HFFc6 (cell line): Measurements from ENCODE around the gene SORBS2. TPM values are rescaled to one million over a fixed set of nuclear protein-coding genes. Genes with fewer than 3 reads are reported as not detected.
A peak's percentile ranks its signal among the peaks of the same experiment; 100 is the strongest.

Experiments
- DNase-seq: peaks from one replicate; pipeline ENCODE4 v3.0.0-alpha.2; 2018
- H3K27ac Mint-ChIP-seq: 2 replicates; pipeline ENCODE4 v1.8.0; 2020; ENCODE audit warnings: mild to moderate bottlenecking, mixed read lengths
- H3K27me3 Mint-ChIP-seq: 2 replicates; pipeline ENCODE4 v1.8.0; 2021; ENCODE audit warnings: mild to moderate bottlenecking, moderate library complexity, mixed read lengths; ENCODE audit not compliant: insufficient read depth
- H3K36me3 Mint-ChIP-seq: 2 replicates; pipeline ENCODE4 v1.8.0; 2021; ENCODE audit warnings: low read depth, mixed read lengths
- H3K4me1 Mint-ChIP-seq: 2 replicates; pipeline ENCODE4 v1.8.0; 2020; ENCODE audit warnings: low read depth, mixed read lengths
- H3K4me3 Mint-ChIP-seq: 2 replicates; pipeline ENCODE4 v1.8.0; 2020; ENCODE audit warnings: mild to moderate bottlenecking, moderate library complexity, mixed read lengths
- H3K9me3 Mint-ChIP-seq: 2 replicates; pipeline ENCODE4 v1.8.0; 2020; ENCODE audit warnings: mild to moderate bottlenecking, mixed read lengths
- total RNA-seq, 6 experiments: library from RNA; stranded (reverse); fragmentation: NEBNext Ultra II Directional; extraction: Animal tissue kit (Norgen Biotek cat#: 25700); gene quantifications; 2 replicates in 1 of 6; 3 replicates in 5 of 6; pipeline ENCODE4 v1.2.3, GENCODE V29; 2021
- TF ChIP-seq, protein P1 (sequence below): fragments of 200-600 bp; sonication (generic); IDR thresholded peaks from 2 replicates; pipeline ENCODE4 v1.5.0; 2021; ENCODE audit warnings: antibody characterized with exemption, mild to moderate bottlenecking

Gene SORBS2
- total RNA-seq, 6 experiments from 2014 or later = 0.48 to 3.6 (median 0.72) TPM

DNA sequence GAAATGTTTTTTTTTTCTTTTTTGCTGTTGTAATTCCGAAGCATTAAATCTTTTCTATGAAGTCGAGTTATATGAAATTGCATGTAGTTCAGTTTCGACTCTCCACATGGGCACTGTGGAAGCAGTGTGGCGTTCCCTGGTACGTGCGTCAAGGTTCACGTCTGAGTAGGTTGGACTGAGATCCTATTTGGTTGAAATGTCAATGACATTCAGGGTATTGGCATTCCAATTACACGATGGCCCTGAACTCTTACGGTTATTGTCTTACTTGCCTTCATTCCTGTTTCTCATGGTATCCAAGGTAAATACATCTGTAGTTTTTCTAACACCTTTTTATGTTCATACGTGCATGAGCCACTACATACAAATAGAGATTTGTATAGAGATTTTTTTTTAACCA, 128.8 kb downstream of the SORBS2 start:
- H3K36me3 Mint-ChIP-seq = no peaks in the 10 kb centered on the region
- peaks cover 23% of the 10 kb centered on the region for H3K4me1 Mint-ChIP-seq
- H3K4me3 Mint-ChIP-seq = no peak overlapping the region
- no peaks in the 10 kb centered on the region for H3K9me3 Mint-ChIP-seq
- TF ChIP-seq, protein P1, sequence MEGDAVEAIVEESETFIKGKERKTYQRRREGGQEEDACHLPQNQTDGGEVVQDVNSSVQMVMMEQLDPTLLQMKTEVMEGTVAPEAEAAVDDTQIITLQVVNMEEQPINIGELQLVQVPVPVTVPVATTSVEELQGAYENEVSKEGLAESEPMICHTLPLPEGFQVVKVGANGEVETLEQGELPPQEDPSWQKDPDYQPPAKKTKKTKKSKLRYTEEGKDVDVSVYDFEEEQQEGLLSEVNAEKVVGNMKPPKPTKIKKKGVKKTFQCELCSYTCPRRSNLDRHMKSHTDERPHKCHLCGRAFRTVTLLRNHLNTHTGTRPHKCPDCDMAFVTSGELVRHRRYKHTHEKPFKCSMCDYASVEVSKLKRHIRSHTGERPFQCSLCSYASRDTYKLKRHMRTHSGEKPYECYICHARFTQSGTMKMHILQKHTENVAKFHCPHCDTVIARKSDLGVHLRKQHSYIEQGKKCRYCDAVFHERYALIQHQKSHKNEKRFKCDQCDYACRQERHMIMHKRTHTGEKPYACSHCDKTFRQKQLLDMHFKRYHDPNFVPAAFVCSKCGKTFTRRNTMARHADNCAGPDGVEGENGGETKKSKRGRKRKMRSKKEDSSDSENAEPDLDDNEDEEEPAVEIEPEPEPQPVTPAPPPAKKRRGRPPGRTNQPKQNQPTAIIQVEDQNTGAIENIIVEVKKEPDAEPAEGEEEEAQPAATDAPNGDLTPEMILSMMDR = no peak
- no peak overlapping the region for H3K27ac Mint-ChIP-seq
- no peaks in the 10 kb centered on the region; the same call in 1 of the 2 replicates for H3K27me3 Mint-ChIP-seq
- DNase-seq = no peak

DNA sequence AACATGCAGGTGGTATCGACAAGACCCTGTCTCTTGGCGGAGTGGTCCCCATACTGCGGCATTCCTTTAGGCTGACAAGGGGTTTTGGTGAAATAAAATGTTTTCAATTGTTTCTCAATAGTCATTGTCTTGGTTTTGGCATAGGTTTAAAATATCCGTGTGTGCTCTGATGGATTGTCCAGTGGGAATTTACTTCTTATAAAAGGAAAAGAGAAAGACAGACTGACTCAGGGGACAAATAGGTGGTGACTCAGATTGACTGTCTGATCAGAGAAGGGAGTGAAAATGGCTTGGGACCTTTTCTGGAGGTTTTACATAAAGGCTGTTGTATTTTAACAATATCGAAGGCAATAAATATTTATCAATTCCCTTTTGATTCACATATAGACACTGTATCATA, 129.8 kb downstream of the SORBS2 start:
- TF ChIP-seq, protein P1 = no peak
- Mint-ChIP-seq H3K4me1 (peaks cover 23% of the 10 kb centered on the region), H3K27ac (peak overlapping the region; percentile 21; the same call in 1 of the 2 replicates), H3K4me3 (no peak overlapping the region; the same call in 1 of the 2 replicates), H3K27me3 (no peaks in the 10 kb centered on the region; the same call in 1 of the 2 replicates), H3K9me3 (no peaks in the 10 kb centered on the region), H3K36me3 (no peaks in the 10 kb centered on the region)
- DNase-seq = peak; percentile 53

DNA sequence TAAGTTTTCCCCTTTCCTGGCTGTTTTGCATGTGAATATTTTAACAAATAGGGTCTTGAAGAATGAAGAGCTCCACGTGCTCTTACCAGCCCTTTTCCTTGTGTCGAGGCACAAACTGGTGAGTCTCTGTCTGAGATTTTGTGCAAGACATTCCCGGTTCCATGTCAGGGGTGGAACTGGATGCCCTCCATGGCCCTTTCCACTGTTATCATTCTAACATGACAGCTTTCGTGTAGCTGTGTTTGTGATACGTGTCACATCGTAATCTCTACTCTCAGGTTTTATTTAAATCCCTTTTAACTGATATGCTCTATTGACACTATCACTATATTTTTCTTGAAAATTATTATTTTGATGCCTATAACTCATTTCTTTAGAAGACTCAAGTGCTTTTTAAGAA, 130.4 kb downstream of the SORBS2 start:
- H3K27me3 Mint-ChIP-seq = no peaks in the 10 kb centered on the region; the same call in 1 of the 2 replicates
- DNase-seq = no peak
- peaks cover 22% of the 10 kb centered on the region for H3K4me1 Mint-ChIP-seq
- no peaks in the 10 kb centered on the region for H3K36me3 Mint-ChIP-seq
- H3K27ac Mint-ChIP-seq = no peak overlapping the region; the same call in 1 of the 2 replicates
- TF ChIP-seq, protein P1 = no peak
- H3K4me3 Mint-ChIP-seq = no peak overlapping the region
- no peaks in the 10 kb centered on the region for H3K9me3 Mint-ChIP-seq

DNA sequence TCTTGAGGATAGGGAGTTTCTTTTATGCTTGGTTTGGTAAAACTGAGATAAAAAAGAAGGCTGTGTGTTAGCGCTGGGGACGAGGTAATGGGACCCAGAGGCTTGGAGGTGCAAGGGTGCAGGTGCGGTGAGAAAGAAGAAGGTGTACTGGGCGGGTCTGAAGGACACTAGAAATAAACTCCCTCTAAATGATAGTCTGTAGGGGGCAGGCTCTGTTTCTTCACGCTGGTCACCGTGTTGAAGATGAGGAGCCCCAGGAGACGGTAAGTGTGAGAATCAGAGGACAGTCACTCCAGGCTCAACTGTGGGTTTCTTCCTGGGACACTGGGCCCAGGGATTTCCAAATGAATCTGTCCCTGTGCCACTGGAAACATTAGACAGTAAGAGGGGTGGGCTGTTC, 131.4 kb downstream of the SORBS2 start:
- no peaks in the 10 kb centered on the region; the same call in 1 of the 2 replicates for H3K27me3 Mint-ChIP-seq
- H3K9me3 Mint-ChIP-seq = no peaks in the 10 kb centered on the region
- H3K36me3 Mint-ChIP-seq = no peaks in the 10 kb centered on the region
- H3K27ac Mint-ChIP-seq = no peak overlapping the region
- no peak for DNase-seq
- no peak overlapping the region for H3K4me3 Mint-ChIP-seq
- H3K4me1 Mint-ChIP-seq = peaks cover 14% of the 10 kb centered on the region
- TF ChIP-seq, protein P1 = no peak

DNA sequence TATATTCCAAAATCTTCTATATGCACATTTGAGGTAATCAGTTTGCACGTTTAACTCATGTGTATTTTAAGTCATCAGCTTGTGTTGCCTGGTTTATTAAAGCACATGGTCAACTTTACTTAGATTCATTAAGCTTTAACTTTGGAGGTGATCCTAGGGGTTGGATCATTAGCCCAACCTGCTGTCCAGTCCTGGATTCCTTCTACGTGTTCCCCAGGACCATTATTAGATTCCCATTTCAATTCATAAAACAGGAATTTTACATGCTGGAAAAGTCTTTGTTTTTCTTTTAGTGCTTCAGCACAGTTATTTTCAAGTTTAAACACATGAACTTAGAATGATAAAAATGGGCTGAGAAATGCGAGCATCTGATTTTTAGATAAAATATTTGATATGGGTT, 132.5 kb downstream of the SORBS2 start:
- no peak overlapping the region for H3K4me3 Mint-ChIP-seq
- no peaks in the 10 kb centered on the region; the same call in 1 of the 2 replicates for H3K27me3 Mint-ChIP-seq
- no peaks in the 10 kb centered on the region for H3K9me3 Mint-ChIP-seq
- DNase-seq = no peak
- H3K4me1 Mint-ChIP-seq = peaks cover 12% of the 10 kb centered on the region
- no peak overlapping the region for H3K27ac Mint-ChIP-seq
- TF ChIP-seq, protein P1 = no peak
- H3K36me3 Mint-ChIP-seq = no peaks in the 10 kb centered on the region
